GM18867 (cell line): Measurements from ENCODE around the gene TMIE.
A peak's percentile ranks its signal among the peaks of the same experiment; 100 is the strongest.
"Not testable (repeated sequence)": the region's sequence is repeated elsewhere in the genome, so short reads cannot be mapped to it uniquely, and the experiment has no call there.

ENCODE experiments used
- ATAC-seq: cut with Tn5 transposase; IDR thresholded peaks from one replicate; pipeline ENCODE4 v1.9.1; 2021; ENCODE audit warnings: mild to moderate bottlenecking, moderate library complexity; ENCODE audit not compliant: unreplicated experiment

Gene TMIE

DNA sequence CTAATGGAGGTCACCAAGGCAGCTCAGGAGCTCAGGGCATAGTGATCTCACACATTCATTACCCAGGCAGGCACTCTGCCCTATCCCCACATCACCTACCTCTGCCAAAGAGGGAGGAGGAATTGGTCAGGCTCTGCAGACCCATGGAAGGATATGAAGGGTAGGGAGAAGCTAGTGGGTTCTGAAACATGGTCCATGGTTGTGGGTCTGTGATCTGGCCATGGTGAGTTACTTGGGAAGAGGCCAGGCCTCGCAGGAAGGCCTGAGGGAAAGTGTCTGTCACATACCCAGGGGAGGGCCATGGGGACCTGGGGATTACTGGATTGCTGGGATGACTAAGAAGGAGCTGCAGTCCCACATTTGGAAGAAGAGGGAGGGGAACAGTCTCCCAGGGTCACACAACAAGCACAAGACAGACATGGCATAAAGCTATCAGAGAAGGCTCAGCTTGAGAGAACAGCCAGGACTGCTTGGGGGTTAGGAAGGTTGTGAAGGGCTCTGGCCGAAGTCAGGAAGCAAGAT, 17.9 kb downstream of the TMIE start:
- no peak for ATAC-seq

DNA sequence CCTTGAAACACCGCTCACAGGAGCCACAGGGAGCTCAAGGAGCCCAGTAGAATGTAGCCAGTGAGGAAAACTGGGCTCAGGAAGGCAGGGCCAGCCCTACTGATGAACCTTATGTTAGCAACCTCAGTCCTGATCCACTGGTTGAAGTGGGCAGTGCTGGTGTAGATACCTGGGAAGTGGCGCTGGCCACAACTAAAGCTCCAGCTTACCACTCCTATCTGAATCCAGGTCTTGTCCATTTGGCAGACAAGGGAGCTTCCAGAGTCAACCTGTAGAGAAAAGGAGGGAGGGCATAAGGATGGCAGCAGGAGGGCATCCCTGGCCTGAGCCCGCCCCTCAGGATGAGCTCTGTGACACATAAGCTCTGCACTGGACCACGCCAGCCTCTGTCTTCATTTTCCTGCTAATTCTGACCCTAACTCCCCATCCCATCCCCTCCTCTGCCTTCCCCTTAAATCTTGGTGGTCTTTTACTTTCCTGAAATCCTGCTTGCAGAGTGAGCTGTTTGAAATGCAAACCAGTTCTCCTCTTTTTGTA, 18.6 kb downstream of the TMIE start:
- ATAC-seq, result no peak

DNA sequence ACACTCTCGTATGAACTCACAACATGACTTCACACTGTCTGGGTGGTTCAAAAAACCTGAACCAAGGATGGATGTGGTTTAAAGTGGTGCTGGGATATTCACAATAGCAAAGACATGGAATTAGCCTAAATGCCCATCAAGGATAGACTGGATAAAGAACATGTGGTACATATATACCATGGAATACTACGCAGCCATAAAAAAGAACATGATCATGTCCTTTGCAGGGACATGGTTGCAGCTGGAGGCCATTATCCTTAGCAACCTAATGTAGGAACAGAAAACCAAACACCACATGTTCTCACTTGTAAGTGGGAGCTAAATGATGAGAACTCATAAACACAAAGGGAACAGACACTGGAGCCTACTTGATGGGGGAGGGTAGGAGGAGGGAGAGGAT, 19.8 kb downstream of the TMIE start:
- no peak for ATAC-seq

DNA sequence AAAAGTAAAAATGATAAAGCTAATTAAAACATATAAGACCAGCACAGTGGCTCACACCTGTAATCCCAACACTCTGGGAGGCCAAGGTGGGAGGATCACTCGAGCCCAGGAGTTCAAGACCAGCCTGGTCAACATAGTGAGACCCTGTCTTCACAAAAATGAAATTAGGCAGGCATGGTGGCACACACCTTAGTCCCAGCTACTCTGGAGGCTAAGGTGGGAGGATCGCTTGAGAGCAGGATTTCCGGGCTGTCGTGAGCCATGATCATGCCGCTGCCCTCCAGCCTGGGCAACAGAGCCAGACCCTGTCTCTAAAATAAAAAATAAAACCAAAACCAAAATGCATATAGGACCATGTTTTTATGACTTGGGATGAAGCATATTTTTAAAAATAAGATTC, 21.3 kb downstream of the TMIE start:
- ATAC-seq, result no peak

DNA sequence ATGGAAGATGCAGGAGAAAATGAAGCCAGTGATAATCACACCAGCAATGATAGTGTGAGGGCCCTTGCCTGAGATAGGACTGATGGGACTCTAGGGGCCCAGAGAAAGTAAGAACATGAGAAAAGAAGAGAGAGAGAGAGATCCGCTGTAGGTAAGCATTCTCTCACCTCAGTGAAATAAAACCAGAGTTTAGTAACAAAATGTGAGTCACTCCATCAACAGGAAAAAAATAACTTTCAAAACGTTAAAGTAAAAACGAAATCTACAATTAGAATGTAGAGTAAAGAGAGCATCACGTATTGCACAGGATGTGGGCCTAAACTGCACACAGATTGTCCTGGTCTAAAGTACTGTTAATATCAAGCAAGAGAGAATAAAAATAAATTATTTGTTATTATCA, 23.2 kb downstream of the TMIE start:
- no peak for ATAC-seq

DNA sequence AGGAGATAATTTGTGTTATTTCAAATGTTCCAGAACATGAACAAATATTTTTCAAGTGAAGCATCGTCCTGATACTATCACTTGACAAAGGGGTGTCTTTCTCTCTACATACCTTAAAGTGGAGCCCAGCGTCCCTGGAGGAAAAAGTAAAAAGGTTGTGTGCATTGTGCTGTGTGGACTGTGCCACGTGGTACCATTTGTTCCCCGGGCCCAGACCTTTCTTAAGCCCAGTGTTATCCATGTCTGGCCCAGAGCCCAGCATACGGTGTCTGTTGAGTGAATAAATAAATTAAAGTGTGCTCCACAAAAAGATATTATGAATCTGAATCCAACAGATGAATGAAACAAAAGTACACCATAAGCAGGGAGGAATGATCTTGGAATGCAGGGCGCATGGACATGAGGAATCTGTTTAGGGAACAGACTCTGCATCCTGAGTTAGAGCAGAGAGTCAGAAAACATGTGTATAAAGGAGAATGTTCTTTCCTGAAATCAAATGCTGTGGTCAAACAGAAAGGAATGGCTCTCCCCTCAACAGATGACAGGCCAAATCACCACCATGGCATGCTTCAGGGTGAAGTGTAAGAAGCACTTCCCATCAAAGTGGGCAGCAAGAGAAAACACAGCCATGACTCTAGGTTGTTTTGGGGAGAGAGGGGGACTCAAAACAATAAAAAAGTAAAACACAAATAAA, 24.6 kb downstream of the TMIE start:
- no peak for ATAC-seq

DNA sequence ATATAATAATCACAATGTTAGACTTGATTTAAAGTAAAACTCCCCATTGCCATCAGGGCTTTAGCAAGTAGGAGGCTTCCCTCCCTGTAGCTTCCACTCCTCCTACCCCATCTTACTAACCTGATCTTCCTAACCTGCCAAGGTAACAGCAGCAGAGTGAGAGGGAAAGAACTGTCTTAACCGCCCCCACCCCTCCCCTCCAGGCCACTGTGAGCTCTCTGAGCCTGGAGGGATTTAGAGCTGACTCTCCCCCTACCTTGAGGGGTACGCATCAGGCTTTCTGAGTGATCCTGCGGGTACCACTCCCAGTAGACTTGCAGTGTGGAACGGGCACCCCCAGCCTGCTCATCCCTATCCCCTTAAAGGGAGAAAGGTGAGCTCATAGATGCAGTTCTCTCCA, 27.8 kb downstream of the TMIE start:
- no peak for ATAC-seq

DNA sequence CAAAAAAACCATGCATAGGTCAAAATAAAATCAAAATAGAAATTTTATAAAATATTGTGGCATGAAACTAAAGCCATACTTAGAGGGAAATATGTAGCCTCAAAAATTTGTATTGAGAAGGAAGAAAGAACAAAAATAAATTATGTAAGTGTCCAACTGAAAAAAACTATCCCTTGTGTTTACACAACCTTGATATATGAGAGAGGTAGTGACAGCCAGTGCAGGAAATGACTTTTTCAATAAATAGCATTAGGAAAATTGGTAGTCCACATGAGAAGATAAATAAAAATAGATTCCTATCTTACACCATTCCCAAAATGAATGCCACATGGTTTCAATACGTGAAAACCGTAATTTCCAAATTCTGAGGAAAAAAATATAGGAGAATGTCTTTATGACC, 29.6 kb downstream of the TMIE start:
- no peak for ATAC-seq

DNA sequence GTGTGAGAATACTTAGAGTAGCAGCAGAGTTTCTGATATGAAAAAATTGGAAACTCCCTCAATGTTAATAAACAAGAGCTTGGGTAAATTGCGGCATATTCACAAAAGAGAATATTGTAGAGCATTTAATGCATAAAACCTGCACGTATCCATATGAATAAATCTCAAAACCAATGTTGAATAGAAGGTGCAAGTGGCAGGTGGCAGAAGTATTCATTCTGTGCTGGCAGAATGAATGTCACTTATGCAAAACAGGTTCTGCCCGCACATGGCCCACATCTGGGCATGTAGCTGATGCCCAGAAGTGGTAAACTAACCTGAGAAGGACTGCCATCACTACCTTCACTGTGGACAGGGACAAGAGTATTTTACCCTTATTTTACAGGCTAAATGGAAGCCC, 30.6 kb downstream of the TMIE start:
- ATAC-seq, result no peak

DNA sequence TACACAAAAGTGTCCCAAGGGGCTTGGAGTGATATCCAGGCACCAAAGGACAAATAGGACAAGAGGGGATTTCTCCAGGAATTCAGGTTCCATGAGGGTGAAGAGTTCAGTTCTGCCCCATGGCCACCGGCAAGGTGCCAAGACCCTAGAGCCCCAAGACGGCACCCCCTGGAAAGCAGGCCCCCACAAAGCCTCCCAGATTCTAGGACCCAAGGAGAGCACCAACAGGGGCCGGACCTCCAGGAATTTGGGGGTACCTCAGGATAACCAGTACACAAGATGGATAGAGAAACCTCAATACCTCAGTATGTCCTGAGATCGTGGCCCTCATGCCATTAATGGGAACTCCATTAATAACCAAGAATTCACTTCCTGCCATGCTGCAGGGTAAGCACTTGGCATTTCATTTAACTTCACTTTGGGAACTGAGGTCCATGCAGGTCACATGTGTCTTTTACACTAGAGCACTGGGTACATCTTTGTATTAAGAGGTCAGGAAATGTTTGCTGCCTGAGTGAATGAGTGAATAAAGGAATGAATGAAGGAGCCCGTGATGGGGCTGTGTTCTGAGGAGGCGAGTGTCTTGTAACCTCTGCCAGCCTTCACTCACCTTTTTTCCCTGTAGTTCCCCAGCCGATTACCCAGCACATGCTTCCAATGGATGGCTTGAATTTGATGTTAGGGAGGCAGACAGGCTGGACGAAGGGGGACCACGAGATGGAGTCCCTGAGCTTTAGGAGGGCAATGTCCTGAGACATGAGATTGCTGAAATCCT, 32.0 kb downstream of the TMIE start:
- ATAC-seq, result no peak

DNA sequence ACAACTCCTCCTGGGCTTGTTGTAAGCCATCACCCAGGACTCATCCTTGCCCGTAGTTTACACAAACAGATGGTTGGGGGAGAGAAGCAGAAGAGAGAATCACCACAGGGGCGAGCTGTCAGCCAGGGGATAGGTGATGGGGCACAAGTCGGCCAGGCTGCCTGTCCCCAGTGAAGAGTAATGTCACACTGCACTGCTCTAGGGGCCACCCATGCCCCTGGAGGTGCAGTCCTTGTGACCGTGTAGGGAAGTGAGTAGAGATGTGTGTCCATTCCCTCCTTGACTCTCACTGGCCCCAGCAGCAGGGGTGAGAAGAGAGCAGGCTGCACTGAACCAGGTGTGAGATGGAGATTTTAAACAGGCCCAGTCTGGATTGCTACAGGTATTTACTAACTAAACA, 33.6 kb downstream of the TMIE start:
- ATAC-seq, result no peak

DNA sequence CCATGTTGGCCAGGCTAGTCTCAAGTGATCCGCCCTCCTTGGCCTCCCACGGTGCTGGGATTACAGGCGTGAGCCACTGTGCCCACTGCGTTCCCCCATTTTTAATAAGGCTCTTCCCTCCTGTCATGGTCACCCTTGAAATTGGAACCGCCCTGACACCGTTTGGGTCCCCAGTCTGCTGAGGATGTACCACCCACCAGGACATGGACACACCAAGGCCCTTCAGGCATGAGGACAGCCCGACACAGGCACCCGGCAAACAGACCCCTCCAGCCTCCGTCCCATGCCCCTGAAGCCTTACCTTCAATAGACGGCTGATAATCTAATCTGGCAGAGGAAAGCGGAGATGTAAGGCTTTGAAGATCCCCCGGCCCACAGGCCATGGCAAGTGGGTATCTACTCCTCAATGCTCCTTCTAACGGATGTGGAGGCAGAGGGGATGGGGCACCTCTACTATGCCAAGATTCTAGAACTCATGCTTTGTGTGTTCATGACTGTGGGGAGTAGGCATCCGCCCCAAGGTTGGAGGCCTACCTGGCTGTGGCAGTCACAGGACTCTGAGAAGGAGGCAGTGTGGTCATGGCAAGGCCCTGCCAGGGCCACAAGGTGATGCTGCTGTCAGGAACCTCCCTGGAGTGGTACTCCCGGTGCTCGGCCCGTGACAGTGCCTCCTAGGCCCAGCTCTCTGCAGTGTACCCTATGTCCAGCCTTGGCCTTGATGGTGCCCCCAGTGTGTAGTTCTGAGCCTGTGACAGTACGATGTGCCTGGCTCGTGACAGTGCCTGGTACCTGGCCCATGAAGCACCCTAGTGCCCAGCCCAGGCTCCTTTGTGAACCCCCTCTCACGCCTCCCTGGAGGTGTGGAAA, 35.0 kb downstream of the TMIE start:
- no peak for ATAC-seq

DNA sequence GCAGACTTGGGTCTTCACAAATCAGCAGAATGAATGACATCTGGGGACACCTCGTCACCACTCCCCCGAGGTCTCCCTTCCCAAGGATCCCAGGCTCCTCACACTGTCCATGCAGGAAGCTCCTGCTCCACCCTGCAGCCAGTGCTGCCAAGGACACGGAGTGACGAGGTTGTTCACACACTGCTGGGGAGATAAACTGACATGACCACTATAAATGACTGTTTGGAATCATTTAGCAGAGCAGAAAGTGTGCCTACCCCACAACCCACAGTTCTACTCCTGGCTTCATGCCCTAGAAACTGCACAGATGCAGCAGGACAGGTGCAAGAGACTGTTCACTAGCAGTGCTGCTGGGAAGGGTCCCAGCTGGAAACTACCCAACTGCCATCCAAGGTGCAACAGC, 36.1 kb downstream of the TMIE start:
- no peak for ATAC-seq

DNA sequence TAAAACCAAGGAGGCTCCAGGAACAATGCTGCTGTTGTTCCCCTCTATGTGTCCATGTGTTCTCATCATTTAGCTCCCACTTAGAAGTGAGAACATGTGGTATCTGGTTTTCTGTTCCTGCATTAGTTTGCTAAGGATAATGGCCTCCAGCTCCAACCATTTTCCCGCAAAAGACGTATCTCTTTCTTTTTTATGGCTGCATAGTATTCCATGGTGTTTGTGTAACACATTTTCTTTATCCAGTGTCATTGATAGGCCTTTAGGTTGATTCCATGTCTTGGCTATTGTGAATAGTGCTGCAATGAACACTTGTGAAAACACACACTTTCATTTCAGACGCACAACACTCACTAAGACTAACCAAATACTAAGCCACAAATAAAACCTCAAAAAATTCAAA, 38.4 kb downstream of the TMIE start:
- ATAC-seq, result not testable (repeated sequence)

DNA sequence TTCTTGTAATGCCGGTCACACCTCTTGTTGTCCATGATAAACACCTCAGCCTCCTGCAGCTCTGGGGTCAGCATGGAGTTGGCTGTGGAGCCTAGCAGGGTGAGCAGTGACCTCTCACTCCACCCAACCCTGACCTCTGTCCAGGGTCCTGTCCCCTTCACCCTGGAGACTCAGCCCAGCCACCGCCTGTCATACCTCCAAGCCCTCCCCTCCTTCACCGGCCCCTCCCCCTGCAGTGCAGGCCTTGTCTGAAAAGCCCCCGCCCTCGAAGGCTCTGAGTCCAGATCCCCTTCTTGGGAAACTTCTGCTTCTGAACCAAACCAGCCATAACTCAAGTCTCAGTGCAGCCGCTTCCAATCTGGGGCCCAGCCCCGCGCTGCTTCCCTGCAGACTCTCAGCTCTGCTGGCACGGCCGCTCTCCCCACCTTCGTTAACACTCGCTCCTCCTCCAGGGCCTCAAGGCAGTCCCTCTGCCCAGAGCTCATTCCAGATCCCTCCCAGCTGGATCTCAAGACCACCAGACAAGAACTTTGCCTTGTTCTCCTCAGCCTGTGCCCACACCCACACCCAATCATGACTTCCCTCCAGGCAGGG, 41.9 kb downstream of the TMIE start:
- no peak for ATAC-seq

DNA sequence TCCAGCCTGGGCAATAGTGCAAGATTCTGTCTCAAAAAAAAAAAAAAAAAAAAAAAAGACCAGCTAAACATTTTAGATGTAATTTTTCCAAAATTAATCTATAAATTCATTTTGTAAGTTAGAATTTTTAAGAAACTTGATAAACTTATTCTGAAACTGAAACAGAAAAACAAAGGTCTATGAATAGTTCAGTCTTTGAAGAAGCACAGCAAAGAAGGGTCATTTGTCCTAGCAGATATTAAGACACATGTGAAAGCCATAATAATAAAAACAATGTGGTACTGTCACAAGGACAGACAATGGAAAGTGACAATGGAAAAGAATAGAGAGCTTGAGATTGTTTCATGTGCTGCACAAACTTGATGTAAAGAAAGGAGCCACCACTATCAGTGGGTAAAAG, 45.5 kb downstream of the TMIE start:
- ATAC-seq, result no peak

DNA sequence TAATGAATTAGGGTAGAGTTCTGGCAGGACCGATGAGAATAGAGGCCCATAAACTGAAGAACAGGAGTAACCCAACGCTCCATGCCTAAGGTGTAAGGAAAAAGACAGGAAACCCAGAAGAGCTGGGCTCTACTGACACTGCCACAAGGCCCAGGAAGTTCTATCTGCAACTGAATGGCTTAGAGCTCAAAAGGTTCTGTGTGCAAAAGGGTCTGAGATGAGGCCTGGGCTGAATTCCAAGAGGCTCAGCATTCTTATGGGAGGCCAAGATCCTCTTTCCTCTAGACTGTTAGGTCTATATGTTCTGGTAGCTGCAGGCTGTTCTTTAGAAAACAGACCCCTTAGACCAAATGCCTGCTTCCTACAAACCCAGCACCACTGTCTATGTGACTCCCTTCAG, 47.0 kb downstream of the TMIE start:
- no peak for ATAC-seq

DNA sequence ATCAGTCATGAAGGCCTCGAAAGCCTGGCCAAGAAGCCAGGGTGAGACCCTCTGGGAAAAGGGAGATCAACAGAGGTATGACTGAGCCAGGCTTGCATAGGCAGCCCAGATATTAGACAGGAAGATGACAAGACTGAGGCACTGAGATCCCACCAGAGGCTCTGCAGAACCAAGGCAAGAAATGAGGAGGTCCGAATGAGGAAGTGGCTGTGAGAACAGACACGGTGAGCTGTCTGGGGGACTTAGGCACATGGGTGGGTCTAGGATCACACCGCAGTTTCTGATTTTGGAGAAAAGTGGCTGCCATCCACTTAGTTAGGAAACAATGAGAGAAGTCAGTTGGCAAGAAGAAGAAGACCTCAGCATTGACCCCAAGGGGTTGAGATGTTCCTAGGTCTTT, 47.9 kb downstream of the TMIE start:
- no peak for ATAC-seq

DNA sequence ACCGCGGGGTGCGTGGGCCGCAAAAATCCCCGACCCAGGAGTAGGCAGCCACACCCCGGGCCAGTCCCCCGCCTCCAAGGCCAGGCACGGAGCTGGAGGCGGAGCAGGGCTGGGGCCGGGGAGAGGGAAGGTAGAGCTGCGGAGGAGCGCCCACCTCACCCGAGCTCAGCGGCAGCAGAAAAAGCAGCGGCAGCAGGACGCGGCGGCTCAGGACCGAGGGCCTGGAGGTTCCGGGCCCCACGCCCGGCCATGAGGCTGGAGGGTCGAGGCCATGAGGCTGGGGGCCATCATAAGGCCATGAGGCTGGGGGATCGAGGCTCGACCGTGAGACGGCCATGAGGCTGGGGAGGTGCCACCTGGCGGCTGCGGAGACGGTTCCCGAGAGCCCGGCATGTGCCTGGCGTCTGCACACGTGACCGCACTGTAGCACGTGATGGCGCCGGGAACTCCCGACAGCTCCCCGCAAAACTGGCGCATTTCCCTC, 49.4 kb downstream of the TMIE start:
- no peak for ATAC-seq

DNA sequence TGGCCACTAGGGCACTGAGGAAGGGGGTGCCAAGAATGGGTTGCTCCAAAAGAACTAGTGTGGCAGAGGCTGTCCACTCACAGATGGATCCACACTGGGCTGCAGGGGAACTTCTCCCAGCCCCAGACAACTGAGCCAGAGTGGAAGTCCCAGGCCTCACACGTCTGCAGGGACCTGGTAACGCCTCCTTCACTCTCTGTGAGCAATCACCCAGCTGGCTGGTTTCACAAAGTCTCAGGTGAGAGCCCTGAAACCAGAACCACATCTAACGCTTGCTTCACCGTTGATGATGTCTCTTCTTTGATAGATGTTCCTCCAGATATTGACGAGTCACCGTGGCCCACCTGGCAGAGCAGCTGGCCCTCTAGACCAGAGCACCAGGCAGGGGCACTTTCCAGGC, 51.9 kb downstream of the TMIE start:
- peak; percentile 44 for ATAC-seq

DNA sequence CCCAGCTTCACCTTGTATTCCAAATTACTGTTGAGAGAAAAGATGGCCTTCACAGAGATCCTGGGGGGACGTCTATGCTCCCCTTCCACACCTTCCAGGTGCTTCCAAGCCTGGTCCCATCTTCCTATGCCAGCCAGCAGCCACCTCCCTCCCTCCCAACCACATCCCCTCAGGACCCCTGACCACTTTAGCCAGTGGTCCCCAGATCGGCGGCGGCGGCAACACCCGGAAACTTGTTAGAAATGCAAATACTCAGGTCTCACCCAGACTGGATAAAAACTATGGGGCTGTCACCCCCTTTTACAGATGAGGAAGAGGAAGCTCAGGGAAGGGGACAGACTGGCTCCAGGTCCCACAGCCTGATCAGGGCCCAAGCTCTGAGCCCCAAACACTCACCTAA, 54.5 kb downstream of the TMIE start:
- no peak for ATAC-seq
